ENCODE data around the gene HSD11B1L.

GRCh38 chr19:5695649-5696195 lies 14.9 kb downstream of the HSD11B1L start:
- TF ChIP-seq, protein P1, sequence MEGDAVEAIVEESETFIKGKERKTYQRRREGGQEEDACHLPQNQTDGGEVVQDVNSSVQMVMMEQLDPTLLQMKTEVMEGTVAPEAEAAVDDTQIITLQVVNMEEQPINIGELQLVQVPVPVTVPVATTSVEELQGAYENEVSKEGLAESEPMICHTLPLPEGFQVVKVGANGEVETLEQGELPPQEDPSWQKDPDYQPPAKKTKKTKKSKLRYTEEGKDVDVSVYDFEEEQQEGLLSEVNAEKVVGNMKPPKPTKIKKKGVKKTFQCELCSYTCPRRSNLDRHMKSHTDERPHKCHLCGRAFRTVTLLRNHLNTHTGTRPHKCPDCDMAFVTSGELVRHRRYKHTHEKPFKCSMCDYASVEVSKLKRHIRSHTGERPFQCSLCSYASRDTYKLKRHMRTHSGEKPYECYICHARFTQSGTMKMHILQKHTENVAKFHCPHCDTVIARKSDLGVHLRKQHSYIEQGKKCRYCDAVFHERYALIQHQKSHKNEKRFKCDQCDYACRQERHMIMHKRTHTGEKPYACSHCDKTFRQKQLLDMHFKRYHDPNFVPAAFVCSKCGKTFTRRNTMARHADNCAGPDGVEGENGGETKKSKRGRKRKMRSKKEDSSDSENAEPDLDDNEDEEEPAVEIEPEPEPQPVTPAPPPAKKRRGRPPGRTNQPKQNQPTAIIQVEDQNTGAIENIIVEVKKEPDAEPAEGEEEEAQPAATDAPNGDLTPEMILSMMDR (IDR thresholded peaks at IDR 0.05): no peak
- no peak for TF ChIP-seq POLR2A (IDR thresholded peaks at IDR 0.05)
